Thoracic aorta (tissue), 2 donors: Measurements from ENCODE around the gene COPG1. TPM values are rescaled to one million over a fixed set of nuclear protein-coding genes. Genes with fewer than 3 reads are reported as not detected.

Experiments
- ATAC-seq: fragments of 150-250 bp; one replicate; pipeline ENCODE4 v1.8.0; 2017; ENCODE audit warnings: low read depth; ENCODE audit not compliant: insufficient number of reproducible peaks, low FRiP score
- DNase-seq: peaks from one replicate; pipeline ENCODE4 v3.0.0-alpha.2; 2020; ENCODE audit warnings: low spot score
- H3K27ac ChIP-seq, 2 donors: fragments of 200-600 bp; sonication (generic); 1 replicate in 1 of 2; 2 replicates in 1 of 2; pipeline ENCODE4 v1.5.1; 2016; ENCODE audit warnings: mild to moderate bottlenecking in 2 of 2, moderate library complexity in 2 of 2
- H3K27me3 ChIP-seq: fragments of 200-600 bp; sonication (generic); replicated peaks from 2 replicates; pipeline ENCODE4 v1.6.0; 2016; ENCODE audit warnings: mild to moderate bottlenecking; ENCODE audit not compliant: insufficient read depth
- H3K36me3 ChIP-seq: fragments of 200-600 bp; sonication (generic); one replicate; pipeline ENCODE4 v1.5.1; 2016
- H3K4me1 ChIP-seq, 2 donors: fragments of 200-600 bp; sonication (generic); 1 replicate in 1 of 2; 2 replicates in 1 of 2; pipeline versions ENCODE4 v1.5.1 to v1.6.0; 2016; ENCODE audit warnings: low read depth in 2 of 2, mild to moderate bottlenecking in 1 of 2; ENCODE audit not compliant: control insufficient read depth in 1 of 2
- H3K4me3 ChIP-seq: fragments of 200-600 bp; sonication (generic); 2 replicates; pipeline ENCODE4 v1.5.1; 2016; ENCODE audit warnings: mild to moderate bottlenecking
- H3K9me3 ChIP-seq: fragments of 200-600 bp; sonication (generic); 2 replicates; pipeline ENCODE4 v1.5.1; 2016
- CTCF ChIP-seq: fragments of 200-600 bp; sonication (generic); IDR thresholded peaks from one replicate; pipeline ENCODE4 v1.5.1; 2019; ENCODE audit warnings: antibody characterized with exemption
- total RNA-seq, 2 donors: library from RNA; depleted of rRNA; stranded (reverse); fragments of >200 nt; gene quantifications; one replicate each; pipeline versions ENCODE4 v1.1.0 to v1.2.3, GENCODE V29; 2016

The COPG1 gene
- total RNA-seq, 2 donors from 2014 or later, result 126 to 141 TPM

DNA sequence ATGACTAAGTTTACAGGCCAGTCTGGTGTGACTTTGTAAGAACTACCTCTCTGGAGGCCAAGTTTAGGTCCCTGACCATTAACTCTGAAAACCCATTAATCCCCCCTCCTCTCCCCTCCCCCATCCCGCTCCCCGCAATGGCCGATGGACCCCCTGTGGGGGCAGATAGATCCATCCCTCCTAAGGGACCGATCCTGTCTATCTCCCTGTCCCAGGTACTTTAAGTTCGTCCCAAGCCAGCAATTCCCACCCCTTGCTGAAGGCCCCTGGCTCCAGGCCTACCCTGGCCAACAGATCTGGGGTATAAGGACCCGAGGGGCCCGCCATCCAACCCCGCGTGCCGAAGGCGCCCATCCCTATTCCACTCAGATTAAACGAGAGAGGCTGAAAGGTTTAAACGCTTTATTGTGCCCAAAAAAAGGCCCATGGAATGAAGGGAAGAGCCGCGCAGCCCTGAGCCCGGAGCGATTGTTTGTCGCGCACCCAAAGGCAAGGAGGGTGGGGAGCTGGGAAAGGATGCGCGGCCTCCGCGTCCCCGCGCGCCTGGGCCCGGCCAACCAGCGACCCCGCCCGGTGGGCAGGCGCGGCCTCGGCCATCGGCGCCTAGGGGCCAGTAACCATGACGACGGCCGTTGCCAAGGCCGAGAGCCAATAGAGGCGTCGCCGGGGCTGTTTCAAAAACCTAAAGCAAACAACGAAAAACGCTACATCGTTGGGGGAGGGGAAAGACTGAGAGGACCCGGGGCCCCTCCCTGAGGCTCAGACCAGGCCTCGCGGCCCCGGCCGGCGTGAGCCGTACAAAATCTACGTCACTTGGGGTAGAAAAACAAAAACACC, 65.2 kb downstream of the COPG1 start:
- Histone ChIP-seq H3K4me1 (peaks cover 15 to 25% of the 10 kb centered on the region in 2 donors), H3K4me3 (peak overlapping the region; percentile 96), H3K9me3 (no peaks in the 10 kb centered on the region), H3K27me3 (no peaks in the 10 kb centered on the region), H3K27ac (peak overlapping the region; percentile 88 to 94), H3K36me3 (no peaks in the 10 kb centered on the region)
- ATAC-seq (peak; percentile 48), DNase-seq (peak; percentile 60)
- no peak for TF ChIP-seq CTCF

GRCh38 chr3:129315223-129315997, 66.0 kb downstream of the COPG1 start:
- ATAC-seq, result no peak
- no peaks in the 10 kb centered on the region for H3K9me3 ChIP-seq
- TF ChIP-seq CTCF, result no peak

DNA sequence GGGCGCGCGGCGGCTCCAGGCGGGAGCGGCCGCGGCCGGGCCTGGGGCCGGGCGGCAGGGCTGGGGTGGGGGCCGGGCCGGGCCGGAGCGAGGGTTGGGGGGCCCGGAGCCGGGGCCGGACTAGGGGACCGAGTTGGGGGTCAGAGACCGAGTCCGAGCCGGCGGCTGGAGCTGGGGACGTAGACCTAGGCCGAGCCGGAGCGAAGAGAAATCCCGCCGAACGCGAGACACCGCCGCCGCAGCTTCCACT, 66.5 kb downstream of the COPG1 start:
- Histone ChIP-seq H3K4me1 (peaks cover 15 to 25% of the 10 kb centered on the region in 2 donors), H3K4me3 (peak overlapping the region; percentile 96), H3K27ac (peak overlapping the region; percentile 88 to 94), H3K27me3 (no peaks in the 10 kb centered on the region), H3K36me3 (no peaks in the 10 kb centered on the region), H3K9me3 (no peaks in the 10 kb centered on the region)
- ATAC-seq (no peak), DNase-seq (no peak)
- no peak for TF ChIP-seq CTCF

More at GRCh38 chr3:129315223-129315997, 66.0 kb downstream of the COPG1 start:
- H3K4me1 ChIP-seq, result peaks cover 15 to 25% of the 10 kb centered on the region in 2 donors
- peak overlapping the region; percentile 96 for H3K4me3 ChIP-seq
- peak overlapping the region; percentile 88 to 94 for H3K27ac ChIP-seq
- no peaks in the 10 kb centered on the region for H3K36me3 ChIP-seq
- no peak for DNase-seq
- no peaks in the 10 kb centered on the region for H3K27me3 ChIP-seq

GRCh38 chr3:129316248-129317013, 67.0 kb downstream of the COPG1 start:
- DNase-seq, result peak; percentile 54
- Histone ChIP-seq H3K27ac (peak overlapping the region; percentile 88 to 94), H3K36me3 (no peaks in the 10 kb centered on the region), H3K9me3 (no peaks in the 10 kb centered on the region), H3K4me1 (peaks cover 15 to 25% of the 10 kb centered on the region in 2 donors), H3K27me3 (no peaks in the 10 kb centered on the region), H3K4me3 (peak overlapping the region; percentile 96)
- TF ChIP-seq CTCF, result peak; percentile 45
- peak; percentile 53 for ATAC-seq
